PC-3 (cell line): Measurements from ENCODE around the gene ARMC5. TPM values are rescaled to one million over a fixed set of nuclear protein-coding genes. Genes with fewer than 3 reads are reported as not detected.
A peak's percentile ranks its signal among the peaks of the same experiment; 100 is the strongest.

Source experiments
- ATAC-seq: fragments of 200-7000 bp; cut with Tn5 transposase; 2 replicates; pipeline ENCODE4 v1.9.1; 2020; ENCODE audit warnings: mild to moderate bottlenecking, moderate library complexity
- BruUV-seq: library from RNA; stranded (reverse); fragments of 400-500 nt; replicated peaks from 2 replicates; lab custom pipeline; 2021; lab: Mats Ljungman, UMichigan
- CTCF ChIA-PET: fragments of 300-600 bp; sonication (Branson Sonifier 250); formaldehyde crosslinking; loops from one replicate; lab custom pipeline; 2022; ENCODE audit warnings: antibody characterized with exemption; lab: Charles Lee
- POLR2A ChIA-PET: fragments of 300-600 bp; sonication (Branson Sonifier 250); formaldehyde crosslinking; loops from one replicate; lab custom pipeline; 2022; ENCODE audit warnings: antibody characterized with exemption; ENCODE audit not compliant: unreplicated experiment; lab: Charles Lee
- DNase-seq: peaks from one replicate; pipeline ENCODE4 v3.0.0-alpha.2; 2015
- H2AFZ ChIP-seq: fragments of 300-600 bp; sonication (generic); 2 replicates; pipeline ENCODE4 v1.6.0; 2016; ENCODE audit warnings: antibody characterized with exemption, low read length
- H3F3A ChIP-seq: fragments of 300-600 bp; sonication (generic); one replicate; pipeline ENCODE4 v1.6.0; 2017; ENCODE audit warnings: antibody characterized with exemption, low read length, control low read depth, mild to moderate bottlenecking; ENCODE audit not compliant: unreplicated experiment
- H3K27ac ChIP-seq: fragments of 300-600 bp; sonication (generic); 2 replicates; pipeline ENCODE4 v1.5.1; 2016; ENCODE audit warnings: mild to moderate bottlenecking, low read length
- H3K27me3 ChIP-seq: fragments of 300-600 bp; sonication (generic); 2 replicates; pipeline ENCODE4 v1.6.1; 2016; ENCODE audit warnings: low read length, mixed read lengths
- H3K36me3 ChIP-seq: fragments of 300-600 bp; sonication (generic); 2 replicates; pipeline ENCODE4 v1.6.1; 2016; ENCODE audit warnings: low read depth, mixed run types, low read length, mixed read lengths
- H3K4me1 ChIP-seq: fragments of 300-600 bp; sonication (generic); 2 replicates; pipeline ENCODE4 v1.5.1; 2016; ENCODE audit warnings: low read length; ENCODE audit not compliant: insufficient read depth
- H3K4me2 ChIP-seq: fragments of 300-600 bp; sonication (generic); 2 replicates; pipeline ENCODE4 v1.6.0; 2016; ENCODE audit warnings: low read length
- H3K4me3 ChIP-seq: fragments of 300-600 bp; sonication (generic); 2 replicates; pipeline ENCODE4 v1.5.1; 2016; ENCODE audit warnings: mild to moderate bottlenecking, low read length, mixed read lengths
- H3K79me2 ChIP-seq: fragments of 300-600 bp; sonication (generic); 2 replicates; pipeline ENCODE4 v1.6.1; 2017; ENCODE audit warnings: low read length, mixed read lengths
- H3K9ac ChIP-seq: fragments of 300-600 bp; sonication (generic); 2 replicates; pipeline ENCODE4 v1.6.0; 2016; ENCODE audit warnings: mild to moderate bottlenecking, low read length
- H3K9me2 ChIP-seq: fragments of 300-600 bp; sonication (generic); replicated peaks from 2 replicates; pipeline ENCODE4 v1.6.1; 2016; ENCODE audit warnings: mixed run types, low read length, mixed read lengths
- H3K9me3 ChIP-seq: fragments of 300-600 bp; sonication (generic); 2 replicates; pipeline ENCODE4 v1.6.1; 2016; ENCODE audit warnings: low read length, mixed read lengths
- H4K20me1 ChIP-seq: fragments of 300-600 bp; sonication (generic); 2 replicates; pipeline ENCODE4 v1.6.1; 2016; ENCODE audit warnings: low read length, mixed read lengths
- CTCF ChIP-seq: fragments of 300-600 bp; sonication (generic); conservative IDR thresholded peaks from 2 replicates; pipeline ENCODE4 v1.5.1; 2017; ENCODE audit warnings: antibody characterized with exemption, low read depth, mild to moderate bottlenecking, low read length
- EZH2 ChIP-seq: fragments of 300-600 bp; sonication (generic); IDR thresholded peaks from one replicate; pipeline ENCODE4 v1.6.1; 2017; ENCODE audit warnings: antibody characterized with exemption, mild to moderate bottlenecking, low read length; ENCODE audit not compliant: unreplicated experiment
- EZH2phosphoT487 ChIP-seq: fragments of 300-600 bp; sonication (generic); IDR thresholded peaks from 2 replicates; pipeline ENCODE4 v1.6.1; 2018; ENCODE audit warnings: mild to moderate bottlenecking, antibody characterized with exemption, low read length, borderline replicate concordance
- intact Hi-C: fragments of 100-400 bp; cut with micrococcal nuclease; formaldehyde crosslinking; loops from 2 replicates; pipeline ENCODE4 v1.9.0; 2023
- total RNA-seq: library from RNA; depleted of rRNA; stranded (reverse); fragments of >200 nt; gene quantifications from 2 replicates; pipeline ENCODE4 v1.2.3, GENCODE V29; 2014

ARMC5 gene
- total RNA-seq, 1 experiment from 2014 or later, result 5.8 TPM

DNA sequence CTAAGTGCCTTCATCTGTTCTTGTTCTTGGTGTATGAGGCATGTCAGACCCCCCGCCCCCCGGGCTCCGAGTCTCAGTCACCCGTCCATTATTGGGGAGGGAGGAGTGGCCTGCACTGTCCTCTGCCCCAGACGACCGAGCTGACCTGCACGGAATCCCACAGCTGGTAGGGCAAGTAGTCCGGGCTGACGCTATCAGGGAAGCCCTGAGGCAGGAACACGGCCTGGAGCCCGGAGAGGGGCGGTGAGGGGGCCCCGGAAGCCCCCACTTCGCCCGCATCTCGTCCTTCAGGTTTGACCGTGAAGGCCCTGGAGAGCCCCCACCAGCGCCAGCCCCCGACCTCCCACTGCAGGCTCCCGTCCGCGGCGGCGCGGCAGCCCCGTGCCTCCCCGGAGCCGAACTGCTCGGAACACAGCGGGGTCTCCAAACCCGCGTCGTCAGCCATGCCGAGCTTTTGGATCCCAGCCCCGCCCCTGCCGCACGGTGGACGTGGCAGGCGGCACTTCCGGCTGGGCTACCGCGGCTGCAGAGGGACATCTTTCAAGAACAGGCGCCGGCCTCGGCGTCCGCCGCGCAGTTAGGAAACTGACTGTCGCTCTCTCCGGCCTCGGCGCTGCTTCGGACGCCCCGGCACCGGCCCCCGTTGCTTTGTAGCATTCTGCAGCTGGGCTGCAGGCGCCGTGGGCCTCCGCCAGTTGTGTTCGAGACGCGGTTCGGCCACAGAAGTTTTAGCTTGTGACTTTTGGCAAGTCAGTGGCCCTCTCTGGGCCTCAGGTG is 48.8 kb downstream of the ARMC5 start, which contains the start of gene RUSF1:
Gene RUSF1 (minus strand): TSS at position 463 of the 777 bp plus-strand sequence. CDS start 18 bp downstream, at position 445.
- H3K79me2 ChIP-seq, result peaks cover 15% of the 10 kb centered on the region
- ATAC-seq, result peak; percentile 85
- H3K27ac ChIP-seq, result peak within 1 kb of the TSS; percentile 58
- peak within 1 kb of the TSS; percentile 99 for H3K9ac ChIP-seq
- CTCF ChIA-PET, result no interaction called here
- H3F3A ChIP-seq, result no peaks in the 10 kb centered on the region
- no peaks in the 10 kb centered on the region for H3K9me2 ChIP-seq
- TSS peak; percentile 61 for BruUV-seq
- POLR2A ChIA-PET, result no interaction called here
- TF ChIP-seq EZH2phosphoT487, result no peak
- peak within 1 kb of the TSS; percentile 89 for H3K4me2 ChIP-seq
- intact Hi-C loops, result loop anchor here (5.0 kb wide), 1 partner anchor 194 kb away; no protein-coding TSS in a partner anchor
- peaks cover 15% of the 10 kb centered on the region for H3K4me1 ChIP-seq
- H3K9me3 ChIP-seq, result no peaks in the 10 kb centered on the region
- H3K36me3 ChIP-seq, result no peaks in the 10 kb centered on the region
- peak within 1 kb of the TSS; percentile 98 for H3K4me3 ChIP-seq
- peak within 1 kb of the TSS; percentile 82 for H2AFZ ChIP-seq
- H4K20me1 ChIP-seq, result no peaks in the 10 kb centered on the region
- peak; percentile 71 for DNase-seq
- no peaks in the 10 kb centered on the region for H3K27me3 ChIP-seq

DNA sequence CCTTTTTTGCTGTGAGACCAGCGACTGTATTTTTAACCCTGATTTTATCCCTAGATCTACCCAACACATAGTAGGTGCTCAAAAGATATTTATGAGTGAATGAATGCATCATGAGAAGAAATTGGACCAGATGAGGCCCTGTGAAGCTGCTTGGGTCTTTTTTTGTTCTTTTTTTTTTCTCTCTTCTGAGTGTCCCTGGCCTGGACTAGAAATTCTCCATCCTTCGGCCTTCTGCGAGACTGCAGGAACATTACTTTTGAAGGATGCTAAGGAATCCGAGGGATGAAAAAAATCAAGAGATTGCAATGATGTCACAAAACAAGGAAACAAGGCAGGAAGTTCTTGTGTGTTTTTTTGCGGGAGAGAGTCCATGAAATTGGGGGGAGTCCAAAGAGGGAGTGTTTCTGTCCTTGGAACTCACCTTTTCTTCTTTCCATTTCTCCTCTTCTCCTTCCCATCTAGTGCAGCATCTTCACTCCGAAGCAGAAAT is 49.5 kb downstream of the ARMC5 start:
- CTCF ChIA-PET, result no interaction called here
- peak overlapping the region; percentile 99 for H3K9ac ChIP-seq
- H3K27ac ChIP-seq, result peak overlapping the region; percentile 39; the same call in 1 of the 2 replicates
- H3K4me1 ChIP-seq, result peaks cover 15% of the 10 kb centered on the region
- H3K36me3 ChIP-seq, result no peaks in the 10 kb centered on the region
- no peaks in the 10 kb centered on the region for H3K9me2 ChIP-seq
- no peaks in the 10 kb centered on the region for H3K27me3 ChIP-seq
- peak overlapping the region; percentile 98 for H3K4me3 ChIP-seq
- DNase-seq (no peak), ATAC-seq (no peak)
- no peak for TF ChIP-seq EZH2
- TF ChIP-seq EZH2phosphoT487, result no peak
- no peak for TF ChIP-seq CTCF
- peak overlapping the region; percentile 82 for H2AFZ ChIP-seq
- no peaks in the 10 kb centered on the region for H3F3A ChIP-seq
- TSS peak; percentile 80 for BruUV-seq
- no peaks in the 10 kb centered on the region for H4K20me1 ChIP-seq
- H3K9me3 ChIP-seq, result no peaks in the 10 kb centered on the region
- H3K79me2 ChIP-seq, result peaks cover 15% of the 10 kb centered on the region
- POLR2A ChIA-PET, result no interaction called here
- peak overlapping the region; percentile 89 for H3K4me2 ChIP-seq
- intact Hi-C loops, result loop anchor here (5.0 kb wide), 1 partner anchor 194 kb away; no protein-coding TSS in a partner anchor

DNA sequence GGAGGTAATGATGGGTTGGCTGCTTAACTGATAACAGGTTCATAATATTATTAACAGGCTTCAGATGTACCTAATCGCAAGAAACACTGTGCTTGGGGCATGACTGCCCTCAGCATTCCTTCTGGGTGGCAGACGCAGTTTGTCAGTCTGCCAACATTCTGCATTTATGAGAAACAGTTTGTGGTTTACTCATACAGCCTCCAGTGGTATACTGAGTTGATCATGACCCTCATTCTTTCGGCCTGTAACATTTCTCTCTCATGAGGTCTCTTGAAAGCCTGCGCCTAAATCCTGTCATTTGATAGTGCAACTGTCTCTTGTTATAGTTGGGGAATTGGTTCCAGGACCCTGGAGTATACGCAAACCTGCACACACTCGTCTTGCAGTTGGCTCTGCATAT is 53.8 kb downstream of the ARMC5 start:
- Histone ChIP-seq H3K4me3 (no peak overlapping the region), H3K9ac (no peak overlapping the region), H3K36me3 (no peaks in the 10 kb centered on the region), H3K79me2 (peaks cover under 1% of the 10 kb centered on the region; the same call in 1 of the 2 replicates), H3K4me1 (peaks cover 8% of the 10 kb centered on the region), H3K27ac (no peak overlapping the region), H4K20me1 (no peaks in the 10 kb centered on the region), H3K9me2 (no peaks in the 10 kb centered on the region), H3F3A (no peaks in the 10 kb centered on the region), H3K4me2 (no peak overlapping the region), H3K9me3 (no peaks in the 10 kb centered on the region), H2AFZ (no peak overlapping the region), H3K27me3 (no peaks in the 10 kb centered on the region)
- ChIA-PET CTCF (no interaction called here), POLR2A (no interaction called here)
- BruUV-seq, result no TSS peak
- peak; percentile 42 for ATAC-seq
- DNase-seq, result peak; percentile 82
- TF ChIP-seq EZH2phosphoT487 (no peak), CTCF (no peak), EZH2 (no peak)
- intact Hi-C loops, result no loop called here
